Measurements from ENCODE around the gene SHISA7.

DNA sequence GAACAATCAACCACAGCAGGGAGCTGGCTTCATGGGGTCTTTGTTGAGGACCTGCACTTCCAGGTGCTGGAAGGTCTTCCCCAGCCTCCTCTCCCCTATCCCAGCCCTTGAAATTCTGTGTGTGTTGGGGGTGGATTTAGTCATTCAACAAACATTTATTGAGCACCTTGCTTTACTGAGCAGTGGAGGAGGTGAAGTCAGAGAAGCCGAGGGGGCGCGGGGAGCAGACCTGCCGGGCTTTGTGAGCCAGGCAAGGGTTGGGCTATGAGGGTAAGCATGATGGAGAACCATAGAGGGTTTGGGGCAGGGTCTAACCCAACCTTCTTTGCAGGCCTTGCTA lies 24.9 kb upstream of the SHISA7 start:
- TF ChIP-seq TEAD4 (IDR thresholded peaks at IDR 0.05; ENCODE audit: borderline replicate concordance, insufficient read depth) = no peak
- TF ChIP-seq, protein P1, sequence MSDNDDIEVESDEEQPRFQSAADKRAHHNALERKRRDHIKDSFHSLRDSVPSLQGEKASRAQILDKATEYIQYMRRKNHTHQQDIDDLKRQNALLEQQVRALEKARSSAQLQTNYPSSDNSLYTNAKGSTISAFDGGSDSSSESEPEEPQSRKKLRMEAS (IDR thresholded peaks at IDR 0.05; ENCODE audit: low read depth) = no peak
- TF ChIP-seq, protein P2, sequence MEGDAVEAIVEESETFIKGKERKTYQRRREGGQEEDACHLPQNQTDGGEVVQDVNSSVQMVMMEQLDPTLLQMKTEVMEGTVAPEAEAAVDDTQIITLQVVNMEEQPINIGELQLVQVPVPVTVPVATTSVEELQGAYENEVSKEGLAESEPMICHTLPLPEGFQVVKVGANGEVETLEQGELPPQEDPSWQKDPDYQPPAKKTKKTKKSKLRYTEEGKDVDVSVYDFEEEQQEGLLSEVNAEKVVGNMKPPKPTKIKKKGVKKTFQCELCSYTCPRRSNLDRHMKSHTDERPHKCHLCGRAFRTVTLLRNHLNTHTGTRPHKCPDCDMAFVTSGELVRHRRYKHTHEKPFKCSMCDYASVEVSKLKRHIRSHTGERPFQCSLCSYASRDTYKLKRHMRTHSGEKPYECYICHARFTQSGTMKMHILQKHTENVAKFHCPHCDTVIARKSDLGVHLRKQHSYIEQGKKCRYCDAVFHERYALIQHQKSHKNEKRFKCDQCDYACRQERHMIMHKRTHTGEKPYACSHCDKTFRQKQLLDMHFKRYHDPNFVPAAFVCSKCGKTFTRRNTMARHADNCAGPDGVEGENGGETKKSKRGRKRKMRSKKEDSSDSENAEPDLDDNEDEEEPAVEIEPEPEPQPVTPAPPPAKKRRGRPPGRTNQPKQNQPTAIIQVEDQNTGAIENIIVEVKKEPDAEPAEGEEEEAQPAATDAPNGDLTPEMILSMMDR (IDR thresholded peaks at IDR 0.05) = no peak
- no peak for TF ChIP-seq RFX5 (IDR thresholded peaks at IDR 0.05; ENCODE audit: low read length)
- TF ChIP-seq TCF12 (IDR thresholded peaks at IDR 0.05) = no peak
